Calu3 (cell line): ENCODE results near the gene OR2A1. TPM values are rescaled to one million over a fixed set of nuclear protein-coding genes. Genes with fewer than 3 reads are reported as not detected.
"Not testable (repeated sequence)": the region's sequence is repeated elsewhere in the genome, so short reads cannot be mapped to it uniquely, and the experiment has no call there.

ENCODE experiments used
- BruUV-seq: library from RNA; stranded (reverse); fragments of 400-500 nt; replicated peaks from 2 replicates; lab custom pipeline; 2021; lab: Mats Ljungman, UMichigan
- CTCF ChIA-PET: fragments of 300-600 bp; sonication (Branson Sonifier 250); formaldehyde crosslinking; loops from one replicate; lab custom pipeline; 2022; ENCODE audit warnings: antibody characterized with exemption; lab: Charles Lee
- DNase-seq: peaks from one replicate; pipeline ENCODE4 v3.0.0; 2022
- H3K27ac Mint-ChIP-seq: one replicate; pipeline ENCODE4 v1.8.0; 2022; ENCODE audit warnings: mixed read lengths; ENCODE audit not compliant: unreplicated experiment
- H3K27me3 Mint-ChIP-seq: one replicate; pipeline ENCODE4 v1.8.0; 2022; ENCODE audit warnings: mixed read lengths; ENCODE audit not compliant: unreplicated experiment
- H3K36me3 Mint-ChIP-seq: one replicate; pipeline ENCODE4 v1.8.0; 2022; ENCODE audit warnings: mild to moderate bottlenecking, moderate library complexity, mixed read lengths; ENCODE audit not compliant: insufficient read depth, unreplicated experiment
- H3K4me1 Mint-ChIP-seq: one replicate; pipeline ENCODE4 v1.8.0; 2022; ENCODE audit warnings: mild to moderate bottlenecking, low read depth, mixed read lengths; ENCODE audit not compliant: unreplicated experiment
- H3K4me3 Mint-ChIP-seq: one replicate; pipeline ENCODE4 v1.8.0; 2022; ENCODE audit warnings: mild to moderate bottlenecking, low read depth, moderate library complexity, mixed read lengths; ENCODE audit not compliant: unreplicated experiment
- H3K9me3 Mint-ChIP-seq: one replicate; pipeline ENCODE4 v1.8.0; 2022; ENCODE audit warnings: low read depth, mixed read lengths; ENCODE audit not compliant: unreplicated experiment
- intact Hi-C: fragments of 100-400 bp; cut with micrococcal nuclease; formaldehyde crosslinking; loops from one replicate; pipeline ENCODE4 v1.10.0; 2022; ENCODE audit not compliant: unreplicated experiment
- total RNA-seq: library from RNA; stranded (reverse); gene quantifications from 2 replicates; pipeline ENCODE4 v1.2.3, GENCODE V29; 2022

Gene OR2A1
- total RNA-seq, 1 experiment from 2014 or later: not detected

DNA sequence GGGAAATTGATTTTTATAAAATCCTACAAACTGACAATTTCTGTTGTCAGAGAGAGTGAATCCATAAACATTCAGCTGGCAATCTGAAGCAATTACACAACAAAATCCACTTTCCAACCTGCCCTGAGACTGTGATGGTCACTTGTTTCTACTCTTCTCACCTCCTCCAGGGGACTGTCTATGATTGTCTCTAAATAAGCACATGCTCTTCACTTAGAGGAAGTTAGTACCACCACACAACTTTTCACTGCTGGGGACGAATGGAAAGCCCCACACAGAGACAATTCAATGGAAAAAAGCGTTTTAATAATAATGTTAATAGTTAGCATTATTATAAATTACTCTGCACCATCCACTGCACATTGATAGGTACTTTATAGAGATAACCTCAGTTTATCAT lies 7.3 kb downstream of the OR2A1 start:
- H3K4me3 Mint-ChIP-seq, BruUV-seq, H3K9me3 Mint-ChIP-seq, H3K4me1 Mint-ChIP-seq, H3K27me3 Mint-ChIP-seq, CTCF ChIA-PET, H3K36me3 Mint-ChIP-seq, DNase-seq, intact Hi-C loops, H3K27ac Mint-ChIP-seq: not testable (repeated sequence)

DNA sequence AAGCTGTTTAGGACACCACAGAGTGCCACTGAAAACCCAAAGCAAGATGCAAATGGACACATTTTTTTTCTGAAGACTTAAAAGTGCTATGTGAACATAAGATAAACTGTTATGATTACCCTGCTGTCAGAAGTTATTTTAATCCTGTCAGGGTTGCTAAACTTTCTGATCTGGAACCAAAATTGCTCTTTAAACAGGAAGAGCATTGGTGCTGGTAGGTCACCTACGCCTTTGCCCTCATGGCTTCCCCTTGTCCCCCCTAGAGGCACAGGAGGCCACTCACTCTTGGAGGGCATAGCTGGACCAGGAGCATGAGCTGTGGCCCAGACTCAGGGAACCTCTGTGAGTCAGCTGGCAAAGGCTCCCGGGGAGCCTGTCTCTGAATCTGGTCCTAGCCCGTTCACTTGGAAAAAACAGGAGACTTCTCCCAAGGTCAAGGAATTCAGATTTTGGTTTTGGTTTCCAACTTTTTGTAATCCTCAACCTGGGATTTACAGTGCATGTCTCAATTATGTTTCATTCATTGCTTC lies 9.5 kb downstream of the OR2A1 start:
- BruUV-seq, H3K27me3 Mint-ChIP-seq, CTCF ChIA-PET: not testable (repeated sequence)

DNA sequence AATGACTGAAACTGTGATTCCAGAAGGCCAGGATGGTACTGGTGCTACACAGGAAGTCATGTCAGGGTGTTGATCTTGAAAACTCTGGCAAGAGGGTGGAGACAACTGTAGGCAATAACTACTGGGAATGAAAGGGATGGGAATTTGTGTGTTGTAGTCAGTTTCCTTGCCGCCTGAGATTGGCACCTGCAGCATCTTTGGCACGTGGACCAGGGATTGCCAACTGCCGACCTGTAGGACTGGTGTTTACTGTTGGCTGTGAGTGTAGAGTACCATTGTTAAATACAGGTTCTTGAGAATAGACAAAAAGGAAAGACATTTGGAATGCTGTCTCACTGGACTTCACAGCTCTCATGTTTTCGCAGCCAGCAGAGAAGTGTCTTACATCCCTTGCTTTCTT lies 11.1 kb downstream of the OR2A1 start:
- H3K27ac Mint-ChIP-seq, H3K36me3 Mint-ChIP-seq, intact Hi-C loops, BruUV-seq, H3K4me1 Mint-ChIP-seq, CTCF ChIA-PET, H3K4me3 Mint-ChIP-seq, H3K27me3 Mint-ChIP-seq, DNase-seq, H3K9me3 Mint-ChIP-seq: not testable (repeated sequence)

More for the DNA sequence above, 9.5 kb downstream of the OR2A1 start:
- H3K4me1 Mint-ChIP-seq, H3K9me3 Mint-ChIP-seq, intact Hi-C loops, H3K4me3 Mint-ChIP-seq, H3K27ac Mint-ChIP-seq, DNase-seq, H3K36me3 Mint-ChIP-seq: not testable (repeated sequence)

DNA sequence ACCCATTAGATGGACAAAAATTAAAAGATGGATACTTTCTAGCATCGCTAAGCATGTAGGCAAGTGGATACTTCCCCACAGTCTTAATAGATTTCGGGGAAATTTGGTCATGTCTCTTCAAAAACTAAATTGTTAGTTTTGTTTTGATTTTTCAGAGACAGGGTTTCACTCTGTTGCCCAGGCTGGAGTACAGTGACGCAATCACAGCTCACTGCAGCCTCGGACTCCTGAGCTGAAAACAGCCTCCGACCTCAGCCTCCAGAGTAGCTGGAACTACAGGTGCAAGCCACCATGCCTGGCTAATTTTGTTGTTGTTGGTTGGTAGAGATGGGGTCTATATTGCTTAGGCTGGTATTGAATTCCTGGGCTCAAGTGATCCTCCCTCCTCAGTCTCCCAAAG lies 13.6 kb downstream of the OR2A1 start:
- BruUV-seq, H3K36me3 Mint-ChIP-seq, H3K27ac Mint-ChIP-seq, CTCF ChIA-PET, H3K4me1 Mint-ChIP-seq, DNase-seq, H3K9me3 Mint-ChIP-seq, H3K4me3 Mint-ChIP-seq, intact Hi-C loops, H3K27me3 Mint-ChIP-seq: not testable (repeated sequence)

DNA sequence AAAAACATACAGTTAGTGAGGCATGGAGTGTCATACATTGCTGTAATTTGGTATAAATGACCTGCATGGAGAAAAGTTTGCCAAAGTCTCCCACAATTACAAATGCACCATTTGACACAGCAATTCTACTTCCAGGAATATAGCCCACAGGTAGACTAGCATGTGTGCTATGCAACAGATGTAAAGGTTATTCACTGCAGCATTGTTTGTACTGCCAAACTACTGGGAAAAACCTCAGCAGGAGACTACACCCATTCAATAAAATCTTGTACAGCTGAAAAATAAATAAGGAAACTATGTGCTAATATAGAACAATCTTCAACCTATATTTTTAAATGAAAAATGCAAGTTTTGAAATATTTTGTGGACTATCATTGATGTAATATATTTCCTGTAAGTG lies 17.8 kb downstream of the OR2A1 start:
- intact Hi-C loops, BruUV-seq, H3K27me3 Mint-ChIP-seq, CTCF ChIA-PET, DNase-seq, H3K9me3 Mint-ChIP-seq, H3K4me1 Mint-ChIP-seq, H3K36me3 Mint-ChIP-seq, H3K27ac Mint-ChIP-seq, H3K4me3 Mint-ChIP-seq: not testable (repeated sequence)

DNA sequence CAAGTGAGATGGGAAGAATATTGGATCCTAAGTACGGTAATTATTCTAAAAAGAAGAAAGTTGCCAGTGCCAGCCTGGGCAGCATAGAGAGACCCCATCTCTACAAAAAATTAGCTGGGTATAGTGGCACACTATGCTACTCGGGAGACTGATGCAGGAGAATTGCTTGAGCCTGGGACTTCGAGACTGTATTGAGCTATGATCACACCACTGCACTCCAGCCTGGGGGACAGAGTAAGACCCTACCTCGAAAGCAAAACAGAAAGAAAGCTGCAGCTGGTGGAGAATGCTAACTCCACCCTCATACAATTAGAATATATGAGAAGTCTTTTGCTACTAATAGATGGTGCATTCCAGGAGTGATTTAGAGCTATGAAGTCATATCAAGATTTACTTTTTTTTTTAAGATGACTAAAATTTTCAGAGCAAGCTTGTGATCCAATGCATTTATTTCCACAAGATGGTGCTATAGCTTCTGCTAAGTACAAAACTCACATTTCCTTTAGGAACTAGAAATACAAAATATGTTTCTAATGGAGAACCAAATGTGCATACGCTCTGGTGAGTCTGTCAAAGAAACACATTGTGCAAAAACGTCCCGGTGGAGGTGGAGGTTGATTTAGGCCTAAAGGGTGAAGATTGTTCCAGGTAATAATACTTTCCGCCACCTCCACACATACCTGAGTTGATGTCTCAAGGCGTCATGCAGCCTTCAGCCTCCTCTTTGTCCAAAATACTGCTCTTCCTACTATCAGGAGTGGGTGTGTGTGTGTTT lies 19.2 kb downstream of the OR2A1 start:
- intact Hi-C loops, BruUV-seq: not testable (repeated sequence)
- CTCF ChIA-PET: interaction anchor here (1.2 kb wide), 1 partner anchor 61 kb away, joined by 5 read pairs; no protein-coding TSS in a partner anchor

DNA sequence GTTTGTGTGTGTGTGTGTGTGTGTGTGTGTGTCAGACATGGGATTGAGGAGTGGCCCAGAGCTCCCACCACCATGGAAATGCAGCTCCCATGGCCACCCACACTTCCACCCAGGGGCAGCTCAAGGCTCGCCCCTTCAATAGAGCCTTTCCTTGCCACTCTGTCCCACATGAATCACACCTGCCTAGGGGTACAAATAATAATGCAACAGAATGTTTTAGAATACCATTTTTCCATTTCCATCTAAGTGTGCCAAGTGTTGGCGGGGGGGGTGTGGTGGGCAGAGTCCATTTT lies 19.7 kb downstream of the OR2A1 start:
- H3K27me3 Mint-ChIP-seq, DNase-seq, intact Hi-C loops, H3K4me3 Mint-ChIP-seq, H3K27ac Mint-ChIP-seq, H3K36me3 Mint-ChIP-seq, H3K4me1 Mint-ChIP-seq, H3K9me3 Mint-ChIP-seq, BruUV-seq: not testable (repeated sequence)
- CTCF ChIA-PET: interaction anchor here (1.2 kb wide), 1 partner anchor 60 kb away, joined by 5 read pairs; no protein-coding TSS in a partner anchor

More for the DNA sequence above, 19.2 kb downstream of the OR2A1 start:
- H3K27ac Mint-ChIP-seq, H3K9me3 Mint-ChIP-seq, H3K4me3 Mint-ChIP-seq, H3K4me1 Mint-ChIP-seq, DNase-seq, H3K27me3 Mint-ChIP-seq, H3K36me3 Mint-ChIP-seq: not testable (repeated sequence)

DNA sequence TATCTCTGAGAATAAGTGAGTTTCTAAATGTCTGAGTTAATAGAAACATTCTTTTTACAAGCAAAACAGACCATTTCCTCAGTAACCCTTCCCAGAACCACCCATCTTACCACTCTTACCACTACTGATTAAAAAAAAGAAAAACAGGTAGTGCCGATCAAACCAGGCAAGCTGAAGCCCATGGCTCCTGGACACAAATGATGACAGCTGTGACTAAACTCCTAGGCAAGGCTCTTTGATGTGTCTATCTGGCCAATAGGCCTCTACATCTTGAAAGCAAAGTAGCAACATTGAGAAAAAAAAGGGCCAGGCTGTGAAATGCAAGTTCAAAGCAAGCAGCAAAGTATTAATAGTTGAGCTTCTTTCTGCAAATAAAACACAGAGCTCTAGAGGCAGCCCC lies 36.4 kb downstream of the OR2A1 start:
- H3K27ac Mint-ChIP-seq, H3K27me3 Mint-ChIP-seq, CTCF ChIA-PET, H3K9me3 Mint-ChIP-seq, BruUV-seq, H3K4me3 Mint-ChIP-seq, H3K36me3 Mint-ChIP-seq, intact Hi-C loops, DNase-seq, H3K4me1 Mint-ChIP-seq: not testable (repeated sequence)

DNA sequence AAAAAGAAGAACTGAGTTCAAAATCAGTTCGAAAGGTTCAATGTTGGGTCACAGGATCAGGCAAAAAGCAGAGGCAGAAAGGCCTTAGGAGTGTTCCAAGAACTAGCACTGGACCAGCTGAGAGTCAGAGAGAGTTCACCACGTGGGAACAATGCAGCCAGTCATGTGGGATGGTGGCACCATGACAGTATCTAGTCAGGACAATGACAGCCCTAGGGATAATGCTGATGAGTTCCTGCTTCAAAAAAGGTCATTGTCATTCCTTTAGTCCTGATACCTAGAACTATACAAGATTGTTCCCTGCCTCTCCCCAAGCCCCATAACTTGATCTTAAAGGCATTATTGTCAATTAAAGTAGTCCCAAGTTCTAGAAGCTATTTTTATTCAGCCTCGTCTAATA lies 39.4 kb downstream of the OR2A1 start:
- H3K27me3 Mint-ChIP-seq, H3K4me1 Mint-ChIP-seq, H3K36me3 Mint-ChIP-seq, H3K4me3 Mint-ChIP-seq, H3K27ac Mint-ChIP-seq, H3K9me3 Mint-ChIP-seq, intact Hi-C loops, DNase-seq, CTCF ChIA-PET, BruUV-seq: not testable (repeated sequence)

DNA sequence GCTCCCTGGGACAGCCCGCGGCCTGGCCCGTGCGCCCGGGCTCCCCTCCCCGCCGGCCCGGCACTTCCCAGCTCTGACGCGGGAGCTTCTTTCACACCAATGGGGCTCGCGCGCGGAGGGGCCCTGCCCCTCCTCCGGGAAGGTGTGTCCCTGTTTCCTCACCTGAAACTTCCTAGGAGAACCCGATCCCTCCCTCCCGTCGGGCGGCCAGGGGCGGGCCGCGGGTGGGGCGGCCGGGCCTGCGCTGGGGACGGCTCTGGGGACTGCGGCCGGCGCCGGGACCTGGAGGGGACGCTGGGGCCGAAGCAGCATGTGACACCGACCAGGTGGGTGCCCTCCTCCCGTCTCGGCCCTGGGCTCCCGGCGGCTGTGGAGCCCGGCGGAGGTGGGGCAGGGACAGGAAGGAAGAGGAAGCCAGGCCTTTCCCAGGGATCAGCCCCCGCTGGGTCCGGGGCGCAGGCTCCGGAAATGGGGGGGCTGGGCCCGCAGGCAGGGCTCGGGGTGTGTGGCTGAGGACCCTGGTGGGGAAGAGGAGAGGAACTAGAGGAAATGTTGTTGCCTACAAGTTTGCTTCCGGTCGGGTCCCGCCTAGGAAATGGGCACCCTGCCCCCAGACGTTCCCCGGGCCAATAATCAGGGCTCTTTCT lies 43.1 kb downstream of the OR2A1 start, which contains the start of gene ARHGEF5:
ARHGEF5 (plus strand) TSS at position 227 of the 647 bp plus-strand sequence. CDS start 7,268 bp downstream, outside the sequence.
- peak within 1 kb of the TSS; percentile 68 for H3K27ac Mint-ChIP-seq
- intact Hi-C loops, H3K27me3 Mint-ChIP-seq, H3K36me3 Mint-ChIP-seq, CTCF ChIA-PET, DNase-seq, H3K4me1 Mint-ChIP-seq, H3K9me3 Mint-ChIP-seq, BruUV-seq: not testable (repeated sequence)
- peak within 1 kb of the TSS; percentile 88 for H3K4me3 Mint-ChIP-seq
